Left lung (tissue), 10 donors: ENCODE measurements around the gene CREB5. TPM values are rescaled to one million over a fixed set of nuclear protein-coding genes. Genes with fewer than 3 reads are reported as not detected.

ENCODE experiments used
- ATAC-seq: fragments of 200-7000 bp; cut with Tn5 transposase; one replicate; pipeline ENCODE4 v1.9.1; 2020; ENCODE audit warnings: moderate library complexity
- DNase-seq, 4 donors: peaks; one replicate each; pipeline ENCODE4 v3.0.0-alpha.2; 2013 to 2020
- H3K27ac ChIP-seq, 2 donors: fragments of 200-600 bp; sonication (generic) in 1 of 2; one replicate each; pipeline versions ENCODE4 v1.5.0 to v1.8.0; 2020 to 2021
- H3K27me3 ChIP-seq, 2 donors: fragments of 200-600 bp; sonication (generic) in 1 of 2; one replicate each; pipeline versions ENCODE4 v1.5.0 to v1.8.0; 2020 to 2021
- H3K36me3 ChIP-seq, 2 donors: fragments of 200-600 bp; sonication (generic) in 1 of 2; one replicate each; pipeline versions ENCODE4 v1.5.0 to v1.8.0; 2020 to 2021
- H3K4me1 ChIP-seq, 2 donors: fragments of 200-600 bp; one replicate each; pipeline ENCODE4 v1.8.0; 2021
- H3K4me3 ChIP-seq, 2 donors: fragments of 200-600 bp; sonication (generic) in 1 of 2; one replicate each; pipeline versions ENCODE4 v1.5.0 to v1.8.0; 2020 to 2021; ENCODE audit warnings: mild to moderate bottlenecking in 1 of 2
- H3K9me3 ChIP-seq, 2 donors: fragments of 200-600 bp; sonication (generic) in 1 of 2; one replicate each; pipeline versions ENCODE4 v1.5.0 to v1.8.0; 2020 to 2021
- CTCF ChIP-seq, 2 donors: fragments of 200-600 bp; sonication (generic) in 1 of 2; IDR thresholded peaks; one replicate each; pipeline versions ENCODE4 v1.5.0 to v1.8.0; 2021; ENCODE audit warnings: antibody characterized with exemption in 2 of 2
- intact Hi-C, 2 donors: fragments of 100-400 bp; cut with DNase I; formaldehyde crosslinking; loops; one replicate each; pipeline versions ENCODE4 v1.11.2 to v1.14.2; 2022
- polyA plus RNA-seq, 6 donors: library from polyadenylated mRNA; unstranded; fragments of 120-200 nt; gene quantifications; one replicate each; pipeline ENCODE4 v1.2.1, GENCODE V29; 2013; ENCODE audit not compliant: insufficient read length in 6 of 6
- total RNA-seq, 2 donors: library from RNA; stranded (reverse); fragmentation: NEBNext Ultra II Directional; extraction: Animal tissue kit (Norgen Biotek cat#: 25700); gene quantifications; one replicate each; pipeline ENCODE4 v1.2.1, GENCODE V29; 2021
- donor health status: DM: no; HTN: yes; CAD: no.
- donor health status: DM: no; HTN: no; CAD: no.

Gene CREB5
- total and polyA plus RNA-seq, 8 donors = 6.6 to 19.9 (median 15.7) TPM

DNA sequence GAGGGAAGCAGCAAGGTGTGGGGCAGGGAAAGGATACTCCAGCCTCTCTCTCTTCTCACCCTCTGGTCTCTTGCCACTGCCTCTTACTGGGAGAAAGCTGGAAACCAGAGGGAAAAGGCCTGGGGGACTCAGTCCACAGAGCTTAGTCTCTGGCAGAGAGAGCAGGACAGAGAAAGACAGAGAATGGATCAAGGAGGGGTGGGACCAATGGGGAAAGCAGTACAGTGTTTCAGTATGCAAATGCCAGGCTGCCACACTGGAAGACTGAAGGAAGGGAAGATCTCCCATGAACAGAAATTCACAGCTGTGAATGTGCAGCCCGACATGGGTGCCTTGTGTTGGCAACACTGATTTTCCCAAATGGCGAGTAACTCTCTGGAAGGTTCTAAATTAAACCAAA is 40.4 kb downstream of the CREB5 start:
- ATAC-seq (no peak), DNase-seq (no peak)
- no peak overlapping the region for H3K4me3 ChIP-seq
- H3K9me3 ChIP-seq = no peaks in the 10 kb centered on the region
- no peaks in the 10 kb centered on the region for H3K36me3 ChIP-seq
- no peaks in the 10 kb centered on the region for H3K27me3 ChIP-seq
- H3K4me1 ChIP-seq = no peaks in the 10 kb centered on the region
- no peak for TF ChIP-seq CTCF (IDR thresholded peaks at IDR 0.05)
- intact Hi-C loops = no loop called here
- no peak overlapping the region for H3K27ac ChIP-seq

GRCh38 chr7:28455486-28455885 is 43.2 kb downstream of the CREB5 start:
- DNase-seq (no peak), ATAC-seq (no peak)
- Histone ChIP-seq H3K36me3 (no peaks in the 10 kb centered on the region), H3K27ac (no peak overlapping the region), H3K9me3 (no peaks in the 10 kb centered on the region), H3K27me3 (no peaks in the 10 kb centered on the region), H3K4me1 (no peaks in the 10 kb centered on the region), H3K4me3 (no peak overlapping the region)
- intact Hi-C loops = no loop called here
- no peak for TF ChIP-seq CTCF (IDR thresholded peaks at IDR 0.05)

GRCh38 chr7:28456044-28456443 is 43.7 kb downstream of the CREB5 start:
- TF ChIP-seq CTCF (IDR thresholded peaks at IDR 0.05) = no peak
- Histone ChIP-seq H3K9me3 (no peaks in the 10 kb centered on the region), H3K36me3 (no peaks in the 10 kb centered on the region), H3K27me3 (no peaks in the 10 kb centered on the region), H3K27ac (no peak overlapping the region), H3K4me1 (no peaks in the 10 kb centered on the region), H3K4me3 (no peak overlapping the region)
- ATAC-seq = no peak
- DNase-seq = no peak
- intact Hi-C loops = no loop called here

- DNase-seq = no peak
- ATAC-seq = no peak
- no peaks in the 10 kb centered on the region for H3K9me3 ChIP-seq
These were observed 46.4 kb downstream of the CREB5 start for GRCh38 chr7:28458732-28459131.

GRCh38 chr7:28459306-28459705 is 47.0 kb downstream of the CREB5 start:
- TF ChIP-seq CTCF (IDR thresholded peaks at IDR 0.05) = no peak
- Histone ChIP-seq H3K9me3 (no peaks in the 10 kb centered on the region), H3K27me3 (no peaks in the 10 kb centered on the region), H3K4me3 (no peak overlapping the region), H3K4me1 (no peaks in the 10 kb centered on the region), H3K36me3 (no peaks in the 10 kb centered on the region), H3K27ac (no peak overlapping the region)
- no peak for DNase-seq
- intact Hi-C loops = no loop called here
- ATAC-seq = no peak

More at GRCh38 chr7:28458732-28459131, 46.4 kb downstream of the CREB5 start:
- intact Hi-C loops = no loop called here
- TF ChIP-seq CTCF (IDR thresholded peaks at IDR 0.05) = no peak
- H3K27ac ChIP-seq = no peak overlapping the region
- H3K36me3 ChIP-seq = no peaks in the 10 kb centered on the region
- no peaks in the 10 kb centered on the region for H3K27me3 ChIP-seq
- H3K4me3 ChIP-seq = no peak overlapping the region
- H3K4me1 ChIP-seq = no peaks in the 10 kb centered on the region
